HepG2 (cell line): ENCODE data around the gene AREL1. TPM values are rescaled to one million over a fixed set of nuclear protein-coding genes. Genes with fewer than 3 reads are reported as not detected.

Source experiments
- ATRX ChIP-seq: sonication (generic); formaldehyde crosslinking; IDR thresholded peaks from 2 replicates; pipeline ENCODE4 v1.4.0; 2020; ENCODE audit warnings: missing genetic modification reagents, borderline replicate concordance
- CEBPG ChIP-seq: IDR thresholded peaks from 2 replicates; pipeline ENCODE4 v1.6.1; 2016
- EEA1 ChIP-seq: sonication (generic); formaldehyde crosslinking; IDR thresholded peaks from 2 replicates; pipeline ENCODE4 v1.5.1; 2020; ENCODE audit warnings: mild to moderate bottlenecking, missing genetic modification reagents, borderline replicate concordance
- GABPB1 ChIP-seq: IDR thresholded peaks from 2 replicates; pipeline ENCODE4 v1.6.1; 2016; ENCODE audit warnings: mild to moderate bottlenecking, missing genetic modification reagents, moderate library complexity, missing compliant biosample characterization
- HMGXB4 ChIP-seq, 2 experiments: sonication (generic) in 1 of 2; formaldehyde crosslinking in 1 of 2; IDR thresholded peaks; 2 replicates each; pipeline versions ENCODE4 v1.4.0 to v1.6.1; 2018 to 2020; ENCODE audit warnings: missing genetic modification reagents in 2 of 2, borderline replicate concordance in 1 of 2, low read depth in 1 of 2, mild to moderate bottlenecking in 1 of 2, missing biosample characterization in 1 of 2
- MAFG ChIP-seq: sonication (generic); formaldehyde crosslinking; IDR thresholded peaks from 2 replicates; pipeline ENCODE4 v1.5.1; 2020; ENCODE audit warnings: mild to moderate bottlenecking, missing genetic modification reagents
- PPARG ChIP-seq: conservative IDR thresholded peaks from 2 replicates; pipeline ENCODE4 v1.6.1; 2016; ENCODE audit warnings: missing biosample characterization, missing genetic modification reagents
- RFXANK ChIP-seq: IDR thresholded peaks from 2 replicates; pipeline ENCODE4 v1.6.1; 2016
- RFXAP ChIP-seq: sonication (generic); formaldehyde crosslinking; IDR thresholded peaks from 2 replicates; pipeline ENCODE4 v1.4.0; 2020; ENCODE audit warnings: missing genetic modification reagents, borderline replicate concordance
- SNRNP70 ChIP-seq: fragments of 200-400 bp; formaldehyde crosslinking; IDR thresholded peaks from 2 replicates; pipeline ENCODE4 v1.6.1; 2017; ENCODE audit warnings: mild to moderate bottlenecking, low read depth, low read length, moderate library complexity
- TCF12 ChIP-seq, 2 experiments: fragments of 450-650 bp in 1 of 2; sonication (generic) in 1 of 2; formaldehyde crosslinking in 1 of 2; IDR thresholded peaks; 2 replicates each; pipeline versions ENCODE4 v1.6.1 to v1.8.0; 2017 to 2022; ENCODE audit warnings: antibody characterized with exemption in 1 of 2, mild to moderate bottlenecking in 1 of 2, missing genetic modification reagents in 1 of 2, moderate library complexity in 1 of 2
- ZFP37 ChIP-seq: sonication (generic); formaldehyde crosslinking; IDR thresholded peaks from 2 replicates; pipeline ENCODE4 v1.4.0; 2020; ENCODE audit warnings: missing genetic modification reagents, borderline replicate concordance
- ZNF24 ChIP-seq: fragments of 450-650 bp; IDR thresholded peaks from 2 replicates; pipeline ENCODE4 v1.6.1; 2017; ENCODE audit warnings: antibody characterized with exemption, mild to moderate bottlenecking
- ZNF337 ChIP-seq: sonication (generic); formaldehyde crosslinking; IDR thresholded peaks from 2 replicates; pipeline ENCODE4 v1.5.1; 2020; ENCODE audit warnings: missing genetic modification reagents, low read depth, mild to moderate bottlenecking, borderline replicate concordance
- ZNF672 ChIP-seq: sonication (generic); formaldehyde crosslinking; IDR thresholded peaks from 2 replicates; pipeline ENCODE4 v1.8.1; 2022; ENCODE audit warnings: missing genetic modification reagents
- polyA plus RNA-seq, 8 experiments: library from polyadenylated mRNA; depleted of rRNA in 3 of 8; stranded (reverse) in 7 of 8; unstranded in 1 of 8; fragments of >200 nt; fragmentation: Illumina TruSeq in 4 of 8; extraction: Trizol in 4 of 8; gene quantifications; 2 replicates each; pipeline versions ENCODE4 v1.2.1 to v1.2.3, GENCODE V29; 2011 to 2016; ENCODE audit warnings: low read depth in 4 of 8, missing spikeins in 1 of 8, mixed read lengths in 1 of 8; ENCODE audit not compliant: insufficient read depth in 1 of 8
- total RNA-seq, 5 experiments: library from RNA; depleted of rRNA; stranded (reverse); fragments of >200 nt; fragmentation: Illumina TruSeq; extraction: Trizol; gene quantifications; 2 replicates each; pipeline ENCODE4 v1.2.3, GENCODE V29; 2016; ENCODE audit warnings: low read depth in 1 of 5
- TF ChIP-seq, protein P1 (sequence below): IDR thresholded peaks from 2 replicates; pipeline ENCODE4 v1.6.1; 2016; ENCODE audit warnings: mild to moderate bottlenecking
- TF ChIP-seq, protein P2 (sequence below): sonication (generic); formaldehyde crosslinking; IDR thresholded peaks from 2 replicates; pipeline ENCODE4 v1.4.0; 2020; ENCODE audit warnings: mild to moderate bottlenecking, missing genetic modification reagents

The AREL1 gene
- total and polyA plus RNA-seq, 2 of the 13 experiments (the other 11 are each of a cell fraction or from before 2014, with no cell fraction given), result 21.3 to 25.4 TPM

DNA sequence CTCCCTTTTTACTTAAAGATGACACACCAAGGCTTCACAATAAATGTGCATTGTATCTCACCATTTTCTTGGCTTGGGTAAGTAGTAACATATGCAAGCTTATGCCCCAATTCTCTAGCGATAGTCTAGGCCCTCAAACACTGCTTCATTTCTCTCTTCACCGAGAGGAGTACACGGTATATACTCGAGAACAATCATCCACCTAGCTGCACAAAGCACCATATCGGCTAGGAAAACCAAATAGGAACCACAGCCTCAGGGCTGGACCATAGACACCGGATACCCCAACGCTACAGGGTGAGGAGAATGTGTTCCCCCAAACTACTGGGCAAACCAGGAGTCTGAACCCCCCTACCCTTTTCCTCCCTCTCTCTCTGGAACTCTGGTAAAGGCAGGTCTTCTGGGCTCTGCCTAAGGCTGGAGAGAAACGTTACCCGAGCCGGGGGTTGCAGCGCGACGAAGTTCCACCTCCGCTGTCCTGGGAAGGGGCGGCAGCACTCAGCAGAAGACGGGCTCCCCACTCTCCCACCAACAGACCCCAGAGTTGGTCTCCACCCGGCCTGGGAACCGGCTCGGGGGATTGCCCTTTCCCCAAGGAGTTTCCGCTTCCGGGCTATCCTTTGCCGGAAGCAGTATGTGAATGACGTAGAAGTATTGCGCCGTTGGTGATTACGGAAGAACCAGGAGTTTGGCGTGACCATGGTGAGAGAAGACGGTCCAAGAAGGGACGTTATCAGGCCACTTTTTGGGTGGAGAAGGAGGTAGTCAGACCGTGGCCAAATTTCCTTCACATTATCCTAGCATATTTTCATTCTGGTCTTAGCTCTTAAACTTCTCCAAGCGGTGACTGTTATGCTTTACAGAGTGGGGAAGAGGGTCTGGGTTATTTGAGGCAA, at the start of gene AREL1, which contains the start of gene FCF1 (continued):
- TF ChIP-seq HMGXB4 (CRISPR knock-in tag; IDR thresholded peaks at IDR 0.05; ENCODE audit: borderline replicate concordance in 1 of 2, low read depth in 1 of 2) (peak; percentile 23 to 71; a peak in 2 of 4 replicates), SNRNP70 (no peak), CEBPG (peak; percentile 83), PPARG (CRISPR knock-in tag) (peak; percentile 48; the same call in 1 of the 2 replicates), ZNF337 (no peak), ZFP37 (no peak), ZNF672 (no peak), ATRX (CRISPR knock-in tag) (no peak), RFXAP (CRISPR knock-in tag) (no peak), TCF12 (IDR thresholded peaks at IDR 0.05) (no peak), TCF12 (CRISPR knock-in tag; IDR thresholded peaks at IDR 0.05) (no peak), GABPB1 (CRISPR knock-in tag) (peak; percentile 98), RFXANK (CRISPR knock-in tag) (peak; percentile 39; the same call in 1 of the 2 replicates), ZNF24 (no peak), EEA1 (0 out of 2 replicates have a peak, but pooled peaks have one; percentile 63), MAFG (CRISPR knock-in tag) (no peak)
- TF ChIP-seq, protein P1, sequence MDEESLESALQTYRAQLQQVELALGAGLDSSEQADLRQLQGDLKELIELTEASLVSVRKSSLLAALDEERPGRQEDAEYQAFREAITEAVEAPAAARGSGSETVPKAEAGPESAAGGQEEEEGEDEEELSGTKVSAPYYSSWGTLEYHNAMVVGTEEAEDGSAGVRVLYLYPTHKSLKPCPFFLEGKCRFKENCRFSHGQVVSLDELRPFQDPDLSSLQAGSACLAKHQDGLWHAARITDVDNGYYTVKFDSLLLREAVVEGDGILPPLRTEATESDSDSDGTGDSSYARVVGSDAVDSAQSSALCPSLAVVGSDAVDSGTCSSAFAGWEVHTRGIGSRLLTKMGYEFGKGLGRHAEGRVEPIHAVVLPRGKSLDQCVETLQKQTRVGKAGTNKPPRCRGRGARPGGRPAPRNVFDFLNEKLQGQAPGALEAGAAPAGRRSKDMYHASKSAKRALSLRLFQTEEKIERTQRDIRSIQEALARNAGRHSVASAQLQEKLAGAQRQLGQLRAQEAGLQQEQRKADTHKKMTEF (CRISPR knock-in tag), result peak; percentile 51; the same call in 1 of the 2 replicates
- TF ChIP-seq, protein P2, sequence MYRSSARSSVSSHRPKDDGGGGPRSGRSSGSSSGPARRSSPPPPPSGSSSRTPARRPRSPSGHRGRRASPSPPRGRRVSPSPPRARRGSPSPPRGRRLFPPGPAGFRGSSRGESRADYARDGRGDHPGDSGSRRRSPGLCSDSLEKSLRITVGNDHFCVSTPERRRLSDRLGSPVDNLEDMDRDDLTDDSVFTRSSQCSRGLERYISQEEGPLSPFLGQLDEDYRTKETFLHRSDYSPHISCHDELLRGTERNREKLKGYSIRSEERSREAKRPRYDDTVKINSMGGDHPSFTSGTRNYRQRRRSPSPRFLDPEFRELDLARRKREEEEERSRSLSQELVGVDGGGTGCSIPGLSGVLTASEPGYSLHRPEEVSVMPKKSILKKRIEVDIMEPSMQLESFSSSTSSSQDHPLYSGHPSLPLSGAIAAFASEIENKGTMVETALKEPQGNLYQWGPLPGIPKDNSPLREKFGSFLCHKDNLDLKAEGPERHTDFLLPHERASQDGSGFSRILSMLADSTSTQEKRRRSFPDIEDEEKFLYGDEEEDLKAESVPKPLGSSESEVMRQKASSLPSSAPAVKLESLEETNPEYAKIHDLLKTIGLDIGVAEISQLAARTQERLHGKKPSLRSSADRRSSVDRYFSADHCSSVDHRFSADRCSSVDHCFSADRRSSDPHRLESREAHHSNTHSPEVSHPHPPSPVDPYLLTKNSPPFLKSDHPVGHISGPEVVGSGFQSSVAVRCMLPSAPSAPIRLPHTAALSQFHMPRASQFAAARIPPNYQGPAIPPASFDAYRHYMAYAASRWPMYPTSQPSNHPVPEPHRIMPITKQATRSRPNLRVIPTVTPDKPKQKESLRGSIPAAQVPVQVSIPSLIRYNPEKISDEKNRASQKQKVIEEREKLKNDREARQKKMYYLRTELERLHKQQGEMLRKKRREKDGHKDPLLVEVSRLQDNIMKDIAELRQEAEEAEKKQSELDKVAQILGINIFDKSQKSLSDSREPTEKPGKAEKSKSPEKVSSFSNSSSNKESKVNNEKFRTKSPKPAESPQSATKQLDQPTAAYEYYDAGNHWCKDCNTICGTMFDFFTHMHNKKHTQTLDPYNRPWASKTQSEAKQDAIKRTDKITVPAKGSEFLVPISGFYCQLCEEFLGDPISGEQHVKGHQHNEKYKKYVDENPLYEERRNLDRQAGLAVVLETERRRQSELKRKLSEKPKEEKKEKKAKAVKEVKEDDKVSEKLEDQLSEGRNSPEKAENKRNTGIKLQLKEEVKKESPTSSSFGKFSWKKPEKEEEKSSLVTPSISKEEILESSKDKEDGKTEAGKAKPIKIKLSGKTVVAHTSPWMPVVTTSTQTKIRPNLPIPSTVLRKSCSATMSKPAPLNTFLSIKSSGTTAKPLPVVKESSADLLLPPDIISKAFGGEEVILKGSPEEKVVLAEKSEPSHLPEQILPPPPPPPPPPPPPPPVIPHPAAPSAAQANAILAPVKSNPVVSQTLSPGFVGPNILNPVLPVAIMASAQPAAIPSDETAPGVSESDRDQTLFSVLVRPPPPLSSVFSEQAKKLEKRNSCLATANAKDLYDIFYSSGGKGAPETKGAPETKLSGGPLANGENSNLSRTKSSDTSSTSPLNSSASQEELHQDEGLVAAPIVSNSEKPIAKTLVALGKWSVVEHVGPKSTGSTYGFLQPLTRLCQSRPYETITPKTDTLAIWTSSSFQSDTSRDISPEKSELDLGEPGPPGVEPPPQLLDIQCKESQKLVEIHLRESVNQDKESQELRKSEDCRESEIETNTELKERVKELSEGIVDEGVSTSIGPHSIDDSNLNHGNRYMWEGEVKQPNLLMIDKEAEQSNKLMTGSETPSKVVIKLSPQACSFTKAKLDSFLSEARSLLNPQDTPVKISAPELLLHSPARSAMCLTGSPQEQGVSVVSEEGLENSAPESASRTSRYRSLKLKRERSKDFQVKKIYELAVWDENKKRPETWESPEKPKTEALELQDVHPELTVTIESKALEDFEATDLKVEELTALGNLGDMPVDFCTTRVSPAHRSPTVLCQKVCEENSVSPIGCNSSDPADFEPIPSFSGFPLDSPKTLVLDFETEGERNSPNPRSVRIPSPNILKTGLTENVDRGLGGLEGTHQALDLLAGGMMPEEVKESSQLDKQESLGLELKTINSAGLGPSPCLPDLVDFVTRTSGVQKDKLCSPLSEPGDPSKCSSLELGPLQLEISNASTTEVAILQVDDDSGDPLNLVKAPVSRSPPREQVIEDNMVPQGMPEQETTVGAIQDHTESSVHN, result no peak
